PC-3 (cell line): ENCODE measurements around the gene CNTN4.

ENCODE experiments used
- CTCF ChIP-seq: fragments of 300-600 bp; sonication (generic); conservative IDR thresholded peaks from 2 replicates; pipeline ENCODE4 v1.5.1; 2017; ENCODE audit warnings: antibody characterized with exemption, low read depth, mild to moderate bottlenecking, low read length
- EZH2phosphoT487 ChIP-seq: fragments of 300-600 bp; sonication (generic); IDR thresholded peaks from 2 replicates; pipeline ENCODE4 v1.6.1; 2018; ENCODE audit warnings: mild to moderate bottlenecking, antibody characterized with exemption, low read length, borderline replicate concordance

DNA sequence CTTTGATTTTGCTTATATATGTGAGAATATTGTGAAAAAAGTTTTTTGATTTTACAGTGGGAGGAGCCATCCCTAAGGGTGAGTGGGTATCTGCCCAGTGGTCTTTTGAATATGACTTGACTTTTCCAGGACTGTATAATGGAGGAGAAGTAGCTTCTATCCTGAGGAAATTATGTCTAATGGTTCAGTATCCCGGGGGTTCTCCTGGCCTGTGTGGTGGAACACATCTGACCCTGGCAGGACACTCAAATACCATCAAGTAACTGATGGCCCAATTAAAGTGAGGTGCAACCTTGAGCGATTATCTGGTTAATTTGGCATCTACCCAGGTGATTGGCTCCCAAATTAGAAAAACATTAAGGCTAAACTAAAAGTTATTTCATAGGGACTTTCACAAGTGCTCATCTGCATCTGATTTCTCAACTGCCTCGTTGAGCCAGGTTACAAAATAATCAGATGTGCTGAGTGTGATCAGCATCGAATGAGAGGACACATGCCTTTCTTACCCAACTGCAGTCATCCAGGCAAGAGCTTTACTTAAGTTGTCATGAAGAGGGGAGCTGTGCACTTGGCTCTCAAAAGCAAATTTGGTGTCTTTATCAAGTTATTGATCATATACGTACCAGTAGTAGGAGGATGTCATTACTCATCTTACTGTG is 810.2 kb downstream of the CNTN4 start:
- TF ChIP-seq CTCF, result no peak
- TF ChIP-seq EZH2phosphoT487, result no peak
